GM23338 (cell line): ENCODE data around the gene LPAR1. TPM values are rescaled to one million over a fixed set of nuclear protein-coding genes. Genes with fewer than 3 reads are reported as not detected.

Experiments
- CREB1 ChIP-seq: fragments of 250-450 bp; sonication (Bioruptor Pico); IDR thresholded peaks from 2 replicates; pipeline ENCODE4 v1.5.0; 2020; ENCODE audit warnings: low read depth, mild to moderate bottlenecking, moderate library complexity
- CTCF ChIP-seq, 2 experiments: fragments of 200-600 bp in 1 of 2; sonication (generic) in 1 of 2; conservative IDR thresholded peaks; 2 replicates each; pipeline versions ENCODE4 v1.5.1 to v1.6.1; 2016 to 2017; ENCODE audit warnings: antibody characterized with exemption in 2 of 2, low read depth in 2 of 2, mild to moderate bottlenecking in 2 of 2, moderate library complexity in 1 of 2
- REST ChIP-seq: IDR thresholded peaks from one replicate; pipeline ENCODE4 v1.6.1; 2018; ENCODE audit warnings: antibody characterized with exemption; ENCODE audit not compliant: unreplicated experiment
- ZNF331 ChIP-seq: fragments of 250-450 bp; sonication (Bioruptor Pico); IDR thresholded peaks from 2 replicates; pipeline ENCODE4 v1.5.0; 2020; ENCODE audit warnings: low read depth, mild to moderate bottlenecking, moderate library complexity
- ZNF462 ChIP-seq: fragments of 250-450 bp; sonication (Bioruptor Pico); IDR thresholded peaks from 2 replicates; pipeline ENCODE4 v1.5.0; 2020; ENCODE audit warnings: mild to moderate bottlenecking, moderate library complexity
- polyA plus RNA-seq: library from polyadenylated mRNA; unstranded; fragments of >200 nt; fragmentation: Nextera tagmentation; extraction: Ambion mirVana; gene quantifications from 2 replicates; pipeline ENCODE4 v1.2.1, GENCODE V29; 2016
- total RNA-seq: library from RNA; depleted of rRNA; stranded (reverse); fragments of >200 nt; shearing (Covaris generic); gene quantifications from 2 replicates; pipeline ENCODE4 v1.2.3, GENCODE V29; 2014

LPAR1 gene
- total and polyA plus RNA-seq, 2 experiments from 2014 or later, result 1.0 to 3.8 TPM

GRCh38 chr9:110951805-110952539 is 86.3 kb downstream of the LPAR1 start (continued):
- TF ChIP-seq ZNF462 (CRISPR knock-in tag), result no peak
- no peak for TF ChIP-seq REST
- TF ChIP-seq ZNF331 (CRISPR knock-in tag), result no peak
- no peak for TF ChIP-seq CTCF (conservative IDR thresholded peaks at IDR 0.05; ENCODE audit: low read depth in 2 of 2)
- no peak for TF ChIP-seq CREB1 (CRISPR knock-in tag)
